GM18858 (cell line): Measurements from ENCODE around the gene SORCS1.

Source experiments
- ATAC-seq: cut with Tn5 transposase; IDR thresholded peaks from one replicate; pipeline ENCODE4 v1.9.1; 2021; ENCODE audit not compliant: unreplicated experiment

Gene SORCS1

GRCh38 chr10:106765241-106765754 is 399.2 kb downstream of the SORCS1 start:
- ATAC-seq = no peak

DNA sequence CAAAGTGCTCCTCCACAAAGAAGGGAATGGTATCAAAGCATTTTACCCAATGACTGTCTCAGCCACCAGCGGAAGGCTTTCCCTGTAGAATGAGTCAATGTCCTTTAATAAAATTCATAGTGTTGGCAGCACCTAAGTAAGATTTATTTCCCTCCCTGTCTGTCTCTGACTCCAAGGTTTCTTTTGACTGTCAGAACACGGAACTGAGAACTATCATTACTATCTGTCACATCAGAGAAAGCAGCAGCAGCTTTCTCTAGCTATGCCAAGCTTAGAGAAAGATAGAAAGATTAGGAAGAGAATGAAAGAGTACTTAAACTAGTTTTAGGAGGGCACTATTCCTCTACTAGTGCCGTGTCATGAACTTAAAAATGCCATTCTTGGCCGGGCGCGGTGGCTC is 400.1 kb downstream of the SORCS1 start:
- ATAC-seq = no peak

DNA sequence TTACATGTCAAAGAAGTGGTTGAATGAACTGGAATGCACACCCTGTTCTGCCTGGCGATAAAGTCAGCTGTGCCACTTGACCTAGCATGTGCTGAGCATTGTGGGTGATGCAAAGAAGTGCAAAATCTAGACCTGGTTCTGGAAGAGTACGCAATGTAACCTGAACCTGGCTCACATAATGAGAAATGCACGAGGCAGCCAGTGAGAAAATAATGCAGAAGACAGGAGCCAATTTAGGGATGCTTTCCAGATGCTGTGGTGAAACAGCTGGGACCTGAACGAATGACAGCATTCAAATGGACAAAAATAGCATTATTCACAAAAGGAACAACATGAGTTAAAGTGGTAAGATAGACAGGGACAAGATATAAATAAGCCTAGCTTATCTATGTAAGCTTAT is 402.6 kb downstream of the SORCS1 start:
- ATAC-seq = no peak

DNA sequence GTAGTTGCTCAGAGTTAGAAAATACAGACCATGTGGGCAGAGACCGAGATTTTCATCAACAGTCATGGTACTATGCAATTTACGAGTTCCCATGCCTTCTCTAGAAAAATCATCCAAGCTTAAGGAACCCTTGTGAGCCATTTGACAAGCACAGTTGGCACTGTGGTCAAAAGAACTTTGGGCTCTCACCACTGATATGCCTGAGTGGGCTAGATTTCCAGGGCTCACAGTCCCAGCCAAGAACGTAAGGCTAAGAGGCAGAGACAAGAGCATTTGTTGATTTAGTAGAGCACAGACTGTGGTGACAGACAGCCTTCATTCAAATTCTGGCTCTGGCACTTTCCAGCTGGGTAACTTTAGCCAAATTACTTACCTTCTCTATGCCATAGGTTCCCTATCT is 407.0 kb downstream of the SORCS1 start:
- no peak for ATAC-seq

DNA sequence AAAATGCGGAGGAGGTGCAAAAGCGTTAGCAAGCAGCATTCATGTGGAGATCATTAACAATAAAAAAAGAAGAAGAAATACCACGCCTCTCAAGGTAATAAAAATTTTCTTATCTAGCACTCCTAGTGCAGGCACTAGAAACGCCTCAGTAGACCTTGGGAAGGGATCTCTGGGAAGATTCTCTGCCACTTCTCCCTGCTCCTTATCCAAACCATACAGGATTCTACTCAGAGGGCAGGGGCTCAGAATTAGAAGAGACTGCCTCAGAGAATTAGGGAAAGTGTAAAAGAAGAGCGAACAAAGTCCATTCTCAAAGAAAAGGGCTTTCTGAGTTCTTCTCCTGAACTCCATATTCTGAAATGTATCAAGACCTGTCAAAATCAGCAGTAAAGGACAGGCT is 413.4 kb downstream of the SORCS1 start:
- ATAC-seq = no peak

DNA sequence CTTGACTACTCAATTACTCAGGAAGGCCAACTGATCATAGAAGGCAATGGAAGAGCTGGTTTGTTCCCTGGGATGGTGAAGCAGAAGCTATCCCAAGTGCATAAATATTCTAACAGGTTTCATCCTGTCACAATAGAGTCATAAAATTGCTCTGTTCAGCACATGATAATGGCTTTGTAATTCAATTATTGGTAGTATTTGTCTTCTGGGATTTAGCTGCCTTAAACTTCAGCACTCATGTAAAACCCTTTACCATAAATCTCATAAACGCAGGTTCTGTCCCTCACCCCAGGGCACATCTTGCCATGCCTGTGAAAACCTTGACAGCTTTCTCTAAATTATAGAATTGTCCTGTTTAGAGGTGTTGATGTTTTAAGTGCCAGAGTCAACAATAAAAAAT is 417.6 kb downstream of the SORCS1 start:
- no peak for ATAC-seq

GRCh38 chr10:106741006-106741530 is 423.4 kb downstream of the SORCS1 start:
- no peak for ATAC-seq

GRCh38 chr10:106740071-106740470 is 424.4 kb downstream of the SORCS1 start:
- no peak for ATAC-seq

GRCh38 chr10:106734220-106734619 is 430.3 kb downstream of the SORCS1 start:
- no peak for ATAC-seq

GRCh38 chr10:106728232-106728631 is 436.3 kb downstream of the SORCS1 start:
- ATAC-seq = no peak

- ATAC-seq = no peak
These were observed 437.3 kb downstream of the SORCS1 start for GRCh38 chr10:106727170-106727569.

DNA sequence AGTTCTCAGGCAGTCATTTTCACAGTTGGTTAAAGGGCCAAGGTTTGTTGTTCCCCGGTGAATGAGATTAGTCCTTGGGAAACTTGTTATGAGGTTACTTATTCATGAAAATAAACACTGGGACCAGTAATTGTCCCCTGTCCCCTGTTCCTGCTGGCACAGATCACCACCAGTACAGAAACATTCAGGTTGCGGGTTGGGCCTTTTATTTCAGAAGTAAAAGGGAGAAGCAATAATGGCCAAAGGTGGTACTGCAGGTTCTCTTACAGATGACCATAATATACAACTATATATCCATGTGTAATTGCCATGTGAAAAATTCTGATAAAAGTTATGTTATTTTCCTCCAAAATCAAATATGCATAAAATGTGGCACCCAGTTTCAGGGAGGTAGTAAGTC is 442.0 kb downstream of the SORCS1 start:
- no peak for ATAC-seq

GRCh38 chr10:106720683-106721082 is 443.8 kb downstream of the SORCS1 start:
- no peak for ATAC-seq

DNA sequence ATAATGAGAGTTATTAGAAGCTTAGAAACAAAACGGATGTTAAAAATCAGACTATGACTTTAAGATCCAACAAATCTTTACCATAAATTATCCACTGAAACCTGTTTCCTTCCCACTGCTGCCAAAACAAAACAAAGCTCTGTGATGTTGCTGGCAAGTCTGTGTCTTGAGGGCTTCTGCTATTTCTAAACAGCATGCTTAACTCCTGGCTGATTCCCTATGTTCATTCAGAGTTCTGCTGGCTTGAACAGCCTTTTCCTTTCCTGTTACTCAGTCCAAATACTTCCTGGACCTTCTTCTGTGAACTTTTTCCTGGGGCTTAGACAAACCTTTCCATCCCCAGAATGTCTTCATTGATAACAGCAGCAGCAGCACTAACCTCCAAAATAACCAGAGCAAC is 448.1 kb downstream of the SORCS1 start:
- no peak for ATAC-seq

DNA sequence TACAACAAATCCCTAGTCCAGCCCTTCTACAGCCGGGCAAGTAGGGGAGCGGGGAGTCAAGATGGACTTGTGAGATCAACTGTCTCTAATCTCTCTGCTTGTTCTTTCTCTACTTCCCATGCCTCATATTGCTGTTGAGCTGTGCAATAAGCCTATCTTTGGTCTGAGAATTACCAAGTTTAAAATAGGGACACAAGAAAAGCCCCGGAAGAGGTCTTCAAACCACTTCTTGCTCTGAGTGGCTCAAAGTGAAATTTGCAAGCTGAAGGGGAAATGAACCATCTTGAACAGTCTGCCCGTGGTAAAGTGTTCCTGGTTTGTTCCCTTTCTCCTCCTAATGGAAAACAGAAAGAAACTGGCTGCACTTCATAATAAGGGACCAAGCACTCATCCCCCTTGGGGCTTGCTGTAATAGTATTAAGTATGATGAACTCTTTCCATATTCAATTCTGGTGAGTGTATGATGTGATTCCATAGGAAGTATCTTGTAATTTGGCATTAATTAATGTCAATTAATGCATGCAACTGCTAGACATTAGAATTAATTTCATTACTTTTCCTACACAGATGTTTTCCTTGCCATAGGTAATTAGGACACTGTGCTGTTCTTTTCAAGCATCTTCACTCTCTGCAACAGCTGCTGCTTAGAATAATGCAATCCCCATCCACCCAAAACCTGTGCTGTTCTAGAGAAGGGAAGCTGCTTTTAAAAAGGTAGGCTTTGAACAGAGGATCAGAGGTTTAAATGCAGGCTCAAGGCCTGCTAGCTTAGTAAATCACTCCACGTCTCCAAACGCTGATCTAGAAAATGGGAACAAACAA is 449.6 kb downstream of the SORCS1 start:
- ATAC-seq = no peak

GRCh38 chr10:106713846-106714245 is 450.7 kb downstream of the SORCS1 start:
- no peak for ATAC-seq

GRCh38 chr10:106712988-106713387 is 451.5 kb downstream of the SORCS1 start:
- no peak for ATAC-seq

- ATAC-seq = peak; percentile 83
These were observed 453.1 kb downstream of the SORCS1 start for GRCh38 chr10:106711313-106711906.

DNA sequence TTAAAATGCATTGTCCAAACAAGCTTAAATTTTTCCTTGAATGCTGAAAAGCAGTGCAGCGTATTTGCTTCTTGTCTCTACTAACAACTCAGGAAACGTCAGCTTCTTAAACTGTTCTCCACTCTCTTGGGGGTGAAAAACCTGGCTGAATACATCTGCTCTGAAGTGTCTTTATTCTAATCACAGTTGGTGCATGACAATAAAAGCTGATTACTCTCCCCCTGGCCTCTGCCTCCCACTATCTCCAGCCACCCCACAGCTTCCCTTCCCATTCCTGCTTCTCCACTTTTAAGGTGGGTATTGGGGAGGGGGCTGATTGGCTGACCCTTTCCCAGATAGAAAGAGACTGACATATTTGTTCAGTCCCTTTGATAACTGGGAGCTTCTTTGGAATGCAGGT is 456.0 kb downstream of the SORCS1 start:
- no peak for ATAC-seq

DNA sequence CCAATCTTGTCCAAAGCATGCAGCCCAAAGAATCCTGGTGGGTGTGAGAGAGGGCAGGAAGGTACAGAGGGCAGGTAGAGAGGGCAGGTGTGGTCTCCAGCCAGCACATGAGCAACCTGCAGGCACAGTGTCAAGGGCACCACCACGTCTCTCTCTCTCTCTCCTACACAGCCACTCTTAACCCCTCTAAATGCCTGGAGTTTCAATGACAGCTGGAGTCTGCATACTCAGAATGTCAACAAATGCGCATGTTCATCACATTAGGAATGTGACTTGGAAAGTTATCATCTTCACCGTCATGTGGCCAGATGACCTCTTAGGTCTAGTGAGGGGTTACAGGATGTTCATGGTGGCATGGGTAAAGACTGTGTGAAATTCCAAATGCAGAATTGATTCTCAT is 456.8 kb downstream of the SORCS1 start:
- no peak for ATAC-seq

- no peak for ATAC-seq
These were observed 458.4 kb downstream of the SORCS1 start for GRCh38 chr10:106706127-106706526.

- peak; percentile 73 for ATAC-seq
These were observed 458.8 kb downstream of the SORCS1 start for GRCh38 chr10:106705681-106706100.
